Testis (tissue), 5 donors: ENCODE results near the gene OR4N5. TPM values are rescaled to one million over a fixed set of nuclear protein-coding genes. Genes with fewer than 3 reads are reported as not detected.
"Not testable (repeated sequence)": the region's sequence is repeated elsewhere in the genome, so short reads cannot be mapped to it uniquely, and the experiment has no call there.

ENCODE experiments used
- DNase-seq: peaks from one replicate; pipeline ENCODE4 v3.0.0-alpha.2; 2019
- H3K27ac ChIP-seq, 2 donors: fragments of 200-600 bp; sonication (generic); one replicate each; pipeline ENCODE4 v1.5.1; 2019
- H3K27me3 ChIP-seq: fragments of 200-600 bp; sonication (generic); one replicate; pipeline ENCODE4 v1.5.1; 2019
- H3K36me3 ChIP-seq: fragments of 200-600 bp; sonication (generic); one replicate; pipeline ENCODE4 v1.5.1; 2017; ENCODE audit warnings: low read depth; ENCODE audit errors: missing control alignments
- H3K4me1 ChIP-seq: fragments of 200-600 bp; sonication (generic); one replicate; pipeline ENCODE4 v1.5.1; 2019
- H3K4me3 ChIP-seq, 2 donors: fragments of 200-600 bp; sonication (generic); one replicate each; pipeline ENCODE4 v1.5.1; 2017 to 2019
- H3K9me3 ChIP-seq: fragments of 200-600 bp; sonication (generic); one replicate; pipeline ENCODE4 v1.5.1; 2017
- CTCF ChIP-seq, 3 experiments: fragments of 450-650 bp in 2 of 3; fragments of 200-600 bp in 1 of 3; sonication (generic) in 1 of 3; IDR thresholded peaks; one replicate each; pipeline ENCODE4 v1.5.1; 2016 to 2019; ENCODE audit warnings: antibody characterized with exemption in 3 of 3, mild to moderate bottlenecking in 2 of 3, moderate library complexity in 1 of 3
- POLR2A ChIP-seq: fragments of 450-650 bp; IDR thresholded peaks from one replicate; pipeline ENCODE4 v1.6.1; 2017; ENCODE audit warnings: antibody characterized with exemption, mild to moderate bottlenecking, moderate library complexity
- WGBS, 2 donors: methylation state at CpG; one replicate each; pipeline ENCODE4 v1.1.5; 2018; 5-methylcytosine and 5-hydroxymethylcytosine counted together
- intact Hi-C: fragments of 100-400 bp; cut with DNase I; formaldehyde crosslinking; loops from one replicate; pipeline ENCODE4 v1.15.1; 2023; ENCODE audit warnings: low total_unique reads
- long read RNA-seq, 2 donors: transcript quantifications; one replicate each; lab custom pipeline, GENCODE V29; 2026
- polyA plus RNA-seq: library from polyadenylated mRNA; stranded (reverse); fragments of 350-450 nt; fragmentation: Illumina TruSeq; extraction: RNeasy Lipid Tissue Mini Kit (QIAGEN cat#74804); gene quantifications from one replicate; pipeline ENCODE4 v1.2.3, GENCODE V29; 2014; ENCODE audit warnings: low read depth, low replicate concordance; ENCODE audit not compliant: insufficient read depth
- total RNA-seq, 2 donors: library from RNA; depleted of rRNA; stranded (reverse); fragments of >200 nt; gene quantifications; one replicate each; pipeline ENCODE4 v1.2.3, GENCODE V29; 2016

The OR4N5 gene
- total RNA-seq (not detected), polyA plus RNA-seq (not detected)
- long read RNA-seq, donor 1 = 0 reads
- long read RNA-seq, donor 2 = 0 reads

- no peak within 1 kb of the TSS for H3K27ac ChIP-seq
- H3K4me3 ChIP-seq = no peak within 1 kb of the TSS
- intact Hi-C loops = no loop called here
- TF ChIP-seq POLR2A (no peak), CTCF (IDR thresholded peaks at IDR 0.05) (no peak)
- H3K36me3 ChIP-seq = no peaks in the 10 kb centered on the region
- no peaks in the 10 kb centered on the region for H3K4me1 ChIP-seq
- no peaks in the 10 kb centered on the region for H3K9me3 ChIP-seq
- no peak for DNase-seq
- 75 to 83% methylated on average over 2 of the region's 2 CpGs for WGBS, 2 donors
- H3K27me3 ChIP-seq = no peaks in the 10 kb centered on the region
These were observed at the start of gene OR4N5 for GRCh38 chr14:20138520-20138919. OR4N5 (plus strand) TSS chr14:20138820; CDS start chr14:20143736, 4,916 bp downstream.

GRCh38 chr14:20092050-20092449, 46.6 kb upstream of the OR4N5 start:
- H3K9me3 ChIP-seq = no peaks in the 10 kb centered on the region
- DNase-seq = no peak
- H3K4me3 ChIP-seq = no peak overlapping the region
- no peak overlapping the region for H3K27ac ChIP-seq
- no peaks in the 10 kb centered on the region for H3K4me1 ChIP-seq
- no peaks in the 10 kb centered on the region for H3K36me3 ChIP-seq
- intact Hi-C loops = no loop called here
- TF ChIP-seq CTCF (IDR thresholded peaks at IDR 0.05) = no peak
- no peaks in the 10 kb centered on the region for H3K27me3 ChIP-seq
- WGBS, 2 donors = 36 to 54% methylated on average over 4 of the region's 4 CpGs

GRCh38 chr14:20093442-20093841, 45.2 kb upstream of the OR4N5 start:
- Histone ChIP-seq H3K4me3 (no peak overlapping the region), H3K36me3 (no peaks in the 10 kb centered on the region), H3K4me1 (no peaks in the 10 kb centered on the region), H3K9me3 (no peaks in the 10 kb centered on the region), H3K27me3 (no peaks in the 10 kb centered on the region), H3K27ac (no peak overlapping the region)
- WGBS, 2 donors = 34 to 47% methylated on average over 4 of the region's 4 CpGs
- TF ChIP-seq CTCF (IDR thresholded peaks at IDR 0.05) = no peak
- DNase-seq = no peak
- intact Hi-C loops = no loop called here

- H3K4me1 ChIP-seq, intact Hi-C loops, DNase-seq, H3K27me3 ChIP-seq, H3K9me3 ChIP-seq, H3K27ac ChIP-seq, H3K36me3 ChIP-seq: not testable (repeated sequence)
- H3K4me3 ChIP-seq = peak overlapping the region; percentile 8 to 40
- 49 to 81% methylated on average over 2 to 17 of the region's 32 CpGs for WGBS, 2 donors
These were observed 39.5 kb upstream of the OR4N5 start for GRCh38 chr14:20098926-20099770.

- H3K9me3 ChIP-seq = no peaks in the 10 kb centered on the region
- TF ChIP-seq POLR2A (no peak), CTCF (IDR thresholded peaks at IDR 0.05) (no peak)
- no peak within 1 kb of the TSS for H3K27ac ChIP-seq
- H3K4me3 ChIP-seq = no peak within 1 kb of the TSS
- H3K36me3 ChIP-seq = no peaks in the 10 kb centered on the region
- intact Hi-C loops = no loop called here
- H3K4me1 ChIP-seq = no peaks in the 10 kb centered on the region
- WGBS, 2 donors = 65 to 81% methylated on average over 3 of the region's 3 CpGs
- DNase-seq = no peak
- no peaks in the 10 kb centered on the region for H3K27me3 ChIP-seq
These were observed 28.2 kb upstream of the OR4N5 start, which contains the start of gene OR4K17 for GRCh38 chr14:20110438-20110837. OR4K17 (plus strand) TSS chr14:20110739; CDS start chr14:20117500, 6,761 bp downstream.
